PC-3 (cell line): ENCODE measurements around the gene SLC19A2. TPM values are rescaled to one million over a fixed set of nuclear protein-coding genes. Genes with fewer than 3 reads are reported as not detected.

Experiments used
- ATAC-seq: fragments of 200-7000 bp; cut with Tn5 transposase; 2 replicates; pipeline ENCODE4 v1.9.1; 2020; ENCODE audit warnings: mild to moderate bottlenecking, moderate library complexity
- BruUV-seq: library from RNA; stranded (reverse); fragments of 400-500 nt; replicated peaks from 2 replicates; lab custom pipeline; 2021; lab: Mats Ljungman, UMichigan
- CTCF ChIA-PET: fragments of 300-600 bp; sonication (Branson Sonifier 250); formaldehyde crosslinking; loops from one replicate; lab custom pipeline; 2022; ENCODE audit warnings: antibody characterized with exemption; lab: Charles Lee
- POLR2A ChIA-PET: fragments of 300-600 bp; sonication (Branson Sonifier 250); formaldehyde crosslinking; loops from one replicate; lab custom pipeline; 2022; ENCODE audit warnings: antibody characterized with exemption; ENCODE audit not compliant: unreplicated experiment; lab: Charles Lee
- DNase-seq: peaks from one replicate; pipeline ENCODE4 v3.0.0-alpha.2; 2015
- H2AFZ ChIP-seq: fragments of 300-600 bp; sonication (generic); 2 replicates; pipeline ENCODE4 v1.6.0; 2016; ENCODE audit warnings: antibody characterized with exemption, low read length
- H3F3A ChIP-seq: fragments of 300-600 bp; sonication (generic); one replicate; pipeline ENCODE4 v1.6.0; 2017; ENCODE audit warnings: antibody characterized with exemption, low read length, control low read depth, mild to moderate bottlenecking; ENCODE audit not compliant: unreplicated experiment
- H3K27ac ChIP-seq: fragments of 300-600 bp; sonication (generic); 2 replicates; pipeline ENCODE4 v1.5.1; 2016; ENCODE audit warnings: mild to moderate bottlenecking, low read length
- H3K27me3 ChIP-seq: fragments of 300-600 bp; sonication (generic); 2 replicates; pipeline ENCODE4 v1.6.1; 2016; ENCODE audit warnings: low read length, mixed read lengths
- H3K36me3 ChIP-seq: fragments of 300-600 bp; sonication (generic); 2 replicates; pipeline ENCODE4 v1.6.1; 2016; ENCODE audit warnings: low read depth, mixed run types, low read length, mixed read lengths
- H3K4me1 ChIP-seq: fragments of 300-600 bp; sonication (generic); 2 replicates; pipeline ENCODE4 v1.5.1; 2016; ENCODE audit warnings: low read length; ENCODE audit not compliant: insufficient read depth
- H3K4me2 ChIP-seq: fragments of 300-600 bp; sonication (generic); 2 replicates; pipeline ENCODE4 v1.6.0; 2016; ENCODE audit warnings: low read length
- H3K4me3 ChIP-seq: fragments of 300-600 bp; sonication (generic); 2 replicates; pipeline ENCODE4 v1.5.1; 2016; ENCODE audit warnings: mild to moderate bottlenecking, low read length, mixed read lengths
- H3K79me2 ChIP-seq: fragments of 300-600 bp; sonication (generic); 2 replicates; pipeline ENCODE4 v1.6.1; 2017; ENCODE audit warnings: low read length, mixed read lengths
- H3K9ac ChIP-seq: fragments of 300-600 bp; sonication (generic); 2 replicates; pipeline ENCODE4 v1.6.0; 2016; ENCODE audit warnings: mild to moderate bottlenecking, low read length
- H3K9me2 ChIP-seq: fragments of 300-600 bp; sonication (generic); replicated peaks from 2 replicates; pipeline ENCODE4 v1.6.1; 2016; ENCODE audit warnings: mixed run types, low read length, mixed read lengths
- H3K9me3 ChIP-seq: fragments of 300-600 bp; sonication (generic); 2 replicates; pipeline ENCODE4 v1.6.1; 2016; ENCODE audit warnings: low read length, mixed read lengths
- H4K20me1 ChIP-seq: fragments of 300-600 bp; sonication (generic); 2 replicates; pipeline ENCODE4 v1.6.1; 2016; ENCODE audit warnings: low read length, mixed read lengths
- CTCF ChIP-seq: fragments of 300-600 bp; sonication (generic); conservative IDR thresholded peaks from 2 replicates; pipeline ENCODE4 v1.5.1; 2017; ENCODE audit warnings: antibody characterized with exemption, low read depth, mild to moderate bottlenecking, low read length
- EZH2 ChIP-seq: fragments of 300-600 bp; sonication (generic); IDR thresholded peaks from one replicate; pipeline ENCODE4 v1.6.1; 2017; ENCODE audit warnings: antibody characterized with exemption, mild to moderate bottlenecking, low read length; ENCODE audit not compliant: unreplicated experiment
- EZH2phosphoT487 ChIP-seq: fragments of 300-600 bp; sonication (generic); IDR thresholded peaks from 2 replicates; pipeline ENCODE4 v1.6.1; 2018; ENCODE audit warnings: mild to moderate bottlenecking, antibody characterized with exemption, low read length, borderline replicate concordance
- intact Hi-C: fragments of 100-400 bp; cut with micrococcal nuclease; formaldehyde crosslinking; loops from 2 replicates; pipeline ENCODE4 v1.9.0; 2023
- total RNA-seq: library from RNA; depleted of rRNA; stranded (reverse); fragments of >200 nt; gene quantifications from 2 replicates; pipeline ENCODE4 v1.2.3, GENCODE V29; 2014

Gene SLC19A2
- total RNA-seq, 1 experiment from 2014 or later, result 11.0 TPM

- Histone ChIP-seq H3K36me3 (no peaks in the 10 kb centered on the region), H3K27me3 (no peaks in the 10 kb centered on the region), H3K27ac (no peak overlapping the region), H3K4me1 (peaks cover 27% of the 10 kb centered on the region), H3K79me2 (no peaks in the 10 kb centered on the region), H3K4me2 (no peak overlapping the region), H4K20me1 (no peaks in the 10 kb centered on the region), H3K4me3 (no peak overlapping the region), H2AFZ (no peak overlapping the region), H3K9ac (no peak overlapping the region), H3K9me3 (no peaks in the 10 kb centered on the region), H3K9me2 (no peaks in the 10 kb centered on the region), H3F3A (no peaks in the 10 kb centered on the region)
- intact Hi-C loops, result no loop called here
- CTCF ChIA-PET, result no interaction called here
- DNase-seq, result no peak
- POLR2A ChIA-PET, result no interaction called here
- no peak for ATAC-seq
- BruUV-seq, result no TSS peak
- TF ChIP-seq CTCF, result no peak
- no peak for TF ChIP-seq EZH2phosphoT487
- TF ChIP-seq EZH2, result no peak
These were observed 38.2 kb upstream of the SLC19A2 start for GRCh38 chr1:169523904-169524303.

- BruUV-seq, result no TSS peak
- POLR2A ChIA-PET, result no interaction called here
These were observed 35.5 kb upstream of the SLC19A2 start for GRCh38 chr1:169521226-169521625.

More at GRCh38 chr1:169521226-169521625, 35.5 kb upstream of the SLC19A2 start:
- no peak overlapping the region for H3K4me2 ChIP-seq
- H3K27ac ChIP-seq, result no peak overlapping the region
- H3K27me3 ChIP-seq, result no peaks in the 10 kb centered on the region
- H3K4me1 ChIP-seq, result peaks cover 29% of the 10 kb centered on the region
- H3K79me2 ChIP-seq, result no peaks in the 10 kb centered on the region
- no peaks in the 10 kb centered on the region for H3F3A ChIP-seq
- H2AFZ ChIP-seq, result no peak overlapping the region
- H4K20me1 ChIP-seq, result no peaks in the 10 kb centered on the region
- H3K36me3 ChIP-seq, result no peaks in the 10 kb centered on the region
- intact Hi-C loops, result no loop called here
- CTCF ChIA-PET, result no interaction called here
- no peaks in the 10 kb centered on the region for H3K9me3 ChIP-seq
- ATAC-seq (no peak), DNase-seq (no peak)
- no peaks in the 10 kb centered on the region for H3K9me2 ChIP-seq
- no peak overlapping the region for H3K4me3 ChIP-seq
- H3K9ac ChIP-seq, result no peak overlapping the region
- TF ChIP-seq EZH2 (no peak), EZH2phosphoT487 (no peak), CTCF (no peak)
